IMR-90 (cell line): Measurements from ENCODE around the gene NRF1. TPM values are rescaled to one million over a fixed set of nuclear protein-coding genes. Genes with fewer than 3 reads are reported as not detected.

Source experiments
- ATAC-seq: fragments of 200-7000 bp; cut with Tn5 transposase; 2 replicates; pipeline ENCODE4 v1.9.1; 2020; ENCODE audit warnings: low read depth, mild to moderate bottlenecking, moderate library complexity
- BruUV-seq: library from RNA; stranded (reverse); fragments of 400-500 nt; replicated peaks from 2 replicates; lab custom pipeline; 2021; lab: Mats Ljungman, UMichigan
- CTCF ChIA-PET: fragments of 300-600 bp; formaldehyde crosslinking; extraction: SDS; loops from one replicate; lab custom pipeline; 2021; ENCODE audit warnings: antibody characterized with exemption; lab: Yijun Ruan, JAX
- POLR2A ChIA-PET: fragments of 300-600 bp; sonication (Branson Sonifier 250); formaldehyde crosslinking; loops from one replicate; lab custom pipeline; 2022; ENCODE audit warnings: antibody characterized with exemption; ENCODE audit not compliant: unreplicated experiment; lab: Charles Lee
- DNase-seq: peaks from one replicate; pipeline ENCODE4 v3.0.0; 2013
- H2AFZ ChIP-seq: replicated peaks from 2 replicates; pipeline ENCODE3; 2013; ENCODE audit warnings: low read length, mild to moderate bottlenecking; ENCODE audit not compliant: poor library complexity
- H2AK5ac ChIP-seq: 2 replicates; pipeline ENCODE4 v1.6.1; 2013; ENCODE audit warnings: low read depth, low read length, inconsistent platforms
- H2AK9ac ChIP-seq: replicated peaks from 2 replicates; pipeline ENCODE3; 2013; ENCODE audit warnings: mild to moderate bottlenecking, low read depth, low read length, moderate library complexity; ENCODE audit not compliant: poor library complexity
- H2BK120ac ChIP-seq: 2 replicates; pipeline ENCODE4 v1.6.1; 2013; ENCODE audit warnings: low read depth, low read length, inconsistent platforms
- H2BK15ac ChIP-seq: 3 replicates; pipeline ENCODE4 v1.6.1; 2013; ENCODE audit warnings: low read depth, low read length, inconsistent platforms
- H2BK20ac ChIP-seq: 2 replicates; pipeline ENCODE4 v1.6.1; 2013; ENCODE audit warnings: low read depth, mild to moderate bottlenecking, inconsistent platforms, low read length, moderate library complexity
- H2BK5ac ChIP-seq: 2 replicates; pipeline ENCODE4 v1.6.1; 2013; ENCODE audit warnings: mild to moderate bottlenecking, low read depth, low read length, inconsistent platforms; ENCODE audit not compliant: poor library complexity, severe bottlenecking
- H3K14ac ChIP-seq: replicated peaks from 2 replicates; pipeline ENCODE4 v1.6.1; 2013; ENCODE audit warnings: low read depth, low read length, inconsistent platforms
- H3K18ac ChIP-seq: 2 replicates; pipeline ENCODE4 v1.6.1; 2013; ENCODE audit warnings: low read depth, low read length, control low read depth
- H3K23ac ChIP-seq: 2 replicates; pipeline ENCODE4 v1.6.1; 2013; ENCODE audit warnings: low read depth, low read length, inconsistent platforms
- H3K27ac ChIP-seq: 2 replicates; pipeline ENCODE4 v1.5.1; 2013; ENCODE audit warnings: mild to moderate bottlenecking, control low read depth, low read length; ENCODE audit not compliant: insufficient read depth
- H3K27me3 ChIP-seq: 2 replicates; pipeline ENCODE4 v1.6.1; 2013; ENCODE audit warnings: low read length; ENCODE audit not compliant: control insufficient read depth, insufficient read depth
- H3K36me3 ChIP-seq: 2 replicates; pipeline ENCODE4 v1.6.1; 2013; ENCODE audit warnings: low read length, mixed read lengths; ENCODE audit not compliant: control insufficient read depth, insufficient read depth
- H3K4ac ChIP-seq: 2 replicates; pipeline ENCODE4 v1.6.1; 2013; ENCODE audit warnings: low read depth, low read length, inconsistent platforms
- H3K4me1 ChIP-seq: 2 replicates; pipeline ENCODE4 v1.6.1; 2013; ENCODE audit warnings: low read length, mixed read lengths; ENCODE audit not compliant: control insufficient read depth, insufficient read depth
- H3K4me2 ChIP-seq: 2 replicates; pipeline ENCODE4 v1.6.1; 2013; ENCODE audit warnings: low read depth, mild to moderate bottlenecking, control low read depth, low read length, moderate library complexity
- H3K4me3 ChIP-seq: 2 replicates; pipeline ENCODE4 v1.5.1; 2013; ENCODE audit warnings: low read depth, mild to moderate bottlenecking, control low read depth, low read length, moderate library complexity; ENCODE audit not compliant: insufficient read depth
- H3K56ac ChIP-seq: 2 replicates; pipeline ENCODE4 v1.6.1; 2013; ENCODE audit warnings: low read length, inconsistent platforms; ENCODE audit not compliant: insufficient read depth; ENCODE audit errors: extremely low read depth
- H3K79me1 ChIP-seq, 2 experiments: 2 replicates each; pipeline ENCODE4 v1.6.1; 2013; ENCODE audit warnings: low read length in 2 of 2, inconsistent platforms in 1 of 2, low read depth in 1 of 2
- H3K9ac ChIP-seq: 2 replicates; pipeline ENCODE4 v1.6.1; 2013; ENCODE audit warnings: low read depth, low read length, control low read depth
- H3K9me1 ChIP-seq: 2 replicates; pipeline ENCODE4 v1.6.1; 2013; ENCODE audit warnings: low read length, inconsistent platforms; ENCODE audit not compliant: insufficient read depth
- H3K9me3 ChIP-seq: 2 replicates; pipeline ENCODE4 v1.6.1; 2013; ENCODE audit warnings: low read length; ENCODE audit not compliant: control insufficient read depth, insufficient read depth
- H4K20me1 ChIP-seq: 2 replicates; pipeline ENCODE4 v1.6.1; 2013; ENCODE audit warnings: low read length, inconsistent platforms; ENCODE audit not compliant: insufficient read depth
- H4K5ac ChIP-seq: 2 replicates; pipeline ENCODE4 v1.6.1; 2013; ENCODE audit warnings: mild to moderate bottlenecking, low read depth, low read length, control low read depth
- H4K8ac ChIP-seq, 2 experiments: 2 replicates each; pipeline ENCODE4 v1.6.1; 2013; ENCODE audit warnings: low read depth in 2 of 2, low read length in 2 of 2, control low read depth in 1 of 2, inconsistent platforms in 1 of 2
- H4K91ac ChIP-seq: 2 replicates; pipeline ENCODE4 v1.6.1; 2013; ENCODE audit warnings: low read depth, low read length, inconsistent platforms; ENCODE audit not compliant: insufficient read depth
- BHLHE40 ChIP-seq: fragments of 150-350 bp; IDR thresholded peaks from 2 replicates; pipeline ENCODE4 v1.6.1; 2016; ENCODE audit warnings: mild to moderate bottlenecking, low read depth, low read length
- CEBPB ChIP-seq: IDR thresholded peaks from 2 replicates; pipeline ENCODE4 v1.6.1; 2012; ENCODE audit warnings: low read depth, low read length, improper control_type of control experiment
- FOS ChIP-seq: fragments of 150-350 bp; IDR thresholded peaks from 2 replicates; pipeline ENCODE4 v1.6.1; 2016; ENCODE audit warnings: low read depth, low read length
- MAFK ChIP-seq: IDR thresholded peaks from 2 replicates; pipeline ENCODE4 v1.6.1; 2012; ENCODE audit warnings: low read depth, low read length, improper control_type of control experiment
- MAZ ChIP-seq: IDR thresholded peaks from 2 replicates; pipeline ENCODE4 v1.6.1; 2012; ENCODE audit warnings: low read depth, mild to moderate bottlenecking, low read length, improper control_type of control experiment, moderate library complexity, borderline replicate concordance
- MXI1 ChIP-seq: IDR thresholded peaks from 2 replicates; pipeline ENCODE4 v1.6.1; 2012; ENCODE audit warnings: low read depth, mild to moderate bottlenecking, low read length, moderate library complexity, borderline replicate concordance
- NFE2L2 ChIP-seq: fragments of 150-350 bp; IDR thresholded peaks from 2 replicates; pipeline ENCODE4 v1.6.1; 2016; ENCODE audit warnings: low read depth, mild to moderate bottlenecking, low read length
- RCOR1 ChIP-seq: IDR thresholded peaks from 2 replicates; pipeline ENCODE4 v1.6.1; 2012; ENCODE audit warnings: mild to moderate bottlenecking, low read length, improper control_type of control experiment; ENCODE audit not compliant: insufficient replicate concordance
- RFX5 ChIP-seq: IDR thresholded peaks from 2 replicates; pipeline ENCODE4 v1.8.0; 2012; ENCODE audit warnings: low read depth, mild to moderate bottlenecking, low read length, moderate library complexity
- SMC3 ChIP-seq: fragments of 150-350 bp; IDR thresholded peaks from 2 replicates; pipeline ENCODE4 v1.6.1; 2016; ENCODE audit warnings: low read depth, mild to moderate bottlenecking, antibody characterized with exemption, low read length, moderate library complexity
- WGBS, 2 experiments: methylation state at CpG; one replicate each; pipeline versions ENCODE4 v1.1.5 to v1.1.7; 2013; ENCODE audit warnings: missing lambda C conversion rate in 2 of 2; ENCODE audit not compliant: insufficient read length in 1 of 2; ENCODE audit errors: extremely low coverage in 2 of 2; 5-methylcytosine and 5-hydroxymethylcytosine counted together
- dilution Hi-C: fragments of 300-500 bp; cut with HindIII; formaldehyde crosslinking; loops from one replicate; pipeline ENCODE4 v1.14.3; 2018; ENCODE audit warnings: low sequenced_read_pairs; ENCODE audit not compliant: unreplicated experiment
- in situ Hi-C: fragments of 300-500 bp; cut with MboI; formaldehyde crosslinking; loops from 3 replicates; pipeline ENCODE4 v1.14.3; 2019; ENCODE audit warnings: low sequenced_read_pairs, inconsistent platforms, mixed read lengths
- intact Hi-C: fragments of 100-400 bp; cut with micrococcal nuclease; formaldehyde crosslinking; loops from 2 replicates; pipeline ENCODE4 v1.10.0; 2022
- polyA plus RNA-seq, 3 experiments: library from polyadenylated mRNA; depleted of rRNA; stranded (reverse); fragments of >200 nt; gene quantifications; 2 replicates each; pipeline ENCODE4 v1.2.3, GENCODE V29; 2012; ENCODE audit warnings: low replicate concordance in 1 of 3
- total RNA-seq: library from RNA; depleted of rRNA; stranded (reverse); fragments of >200 nt; gene quantifications from 2 replicates; pipeline ENCODE4 v1.2.3, GENCODE V29; 2012
- TF ChIP-seq, protein P1 (sequence below): conservative IDR thresholded peaks from 2 replicates; pipeline ENCODE4 v1.5.1; 2012; ENCODE audit warnings: mild to moderate bottlenecking, low read depth, low read length, improper control_type of control experiment
- TF ChIP-seq, protein P2 (sequence below): fragments of 150-350 bp; IDR thresholded peaks from 2 replicates; pipeline ENCODE4 v1.6.1; 2016; ENCODE audit warnings: low read depth, mild to moderate bottlenecking, low read length, moderate library complexity, borderline replicate concordance
- TF ChIP-seq, protein P3 (sequence below): fragments of 150-350 bp; IDR thresholded peaks from 2 replicates; pipeline ENCODE4 v1.6.1; 2017; ENCODE audit warnings: mild to moderate bottlenecking, antibody characterized with exemption, low read length, low read depth

The NRF1 gene
- total and polyA plus RNA-seq, 2 of the 4 experiments (the other 2 are of a cell fraction), result 11.4 to 15.8 TPM

DNA sequence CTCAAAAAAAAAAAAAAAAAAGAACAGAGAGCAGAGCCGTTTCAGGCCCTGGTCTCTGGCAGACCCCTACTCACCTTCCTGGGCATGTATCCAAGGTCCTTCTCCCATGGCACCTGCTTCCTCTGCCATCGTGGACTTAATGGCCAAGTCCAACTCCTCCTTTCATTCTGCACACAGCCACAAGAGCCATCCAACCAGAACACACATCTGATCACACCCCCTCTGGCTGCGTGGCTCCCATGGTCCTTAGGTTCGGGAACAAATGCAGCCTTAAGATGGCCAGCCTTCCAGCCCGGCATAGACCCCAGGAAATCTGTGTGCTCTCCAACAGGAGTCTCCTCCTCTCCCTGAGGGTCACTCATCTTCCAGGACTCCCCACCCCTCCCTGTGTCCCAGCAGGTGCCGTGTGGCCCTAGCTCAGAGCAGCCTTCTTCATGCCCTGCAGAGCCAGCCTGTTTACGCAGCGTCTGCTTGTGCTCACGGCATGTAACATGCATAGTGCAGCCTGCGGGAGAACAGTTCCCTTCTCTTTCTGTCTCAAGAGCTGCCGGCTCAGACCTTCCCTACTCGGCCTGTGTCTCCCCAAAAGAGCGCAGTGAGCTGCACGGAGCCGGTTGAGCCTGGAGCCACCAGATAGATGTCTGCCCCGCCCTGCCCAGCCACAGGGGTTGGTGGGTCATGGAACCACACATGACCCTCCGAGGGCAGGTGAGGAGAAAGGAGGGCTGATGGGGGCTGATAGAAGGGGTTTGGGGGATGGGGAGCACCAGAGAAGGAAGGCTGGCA is 157.3 kb downstream of the NRF1 start:
- ATAC-seq (no peak), DNase-seq (no peak)
- Histone ChIP-seq H3K9me1 (no peaks in the 10 kb centered on the region), H3K4ac (no peak overlapping the region), H2BK5ac (no peak overlapping the region), H3K18ac (no peak overlapping the region), H4K8ac (no peak overlapping the region), H3K14ac (no peak overlapping the region), H3K4me2 (no peak overlapping the region), H3K9ac (no peak overlapping the region), H3K23ac (no peak overlapping the region), H3K79me1 (no peaks in the 10 kb centered on the region), H3K36me3 (no peaks in the 10 kb centered on the region), H2BK20ac (no peak overlapping the region), H2BK120ac (no peak overlapping the region), H4K5ac (no peak overlapping the region), H3K4me1 (no peaks in the 10 kb centered on the region), H4K20me1 (no peaks in the 10 kb centered on the region), H3K27me3 (peaks cover 47% of the 10 kb centered on the region), H2AK5ac (no peak overlapping the region), H3K4me3 (no peak overlapping the region), H3K56ac (no peak overlapping the region), H2BK15ac (no peak overlapping the region), H4K91ac (no peak overlapping the region), H2AFZ (peak overlapping the region; percentile 21), H2AK9ac (no peak overlapping the region), H3K27ac (no peak overlapping the region), H3K9me3 (no peaks in the 10 kb centered on the region)
- dilution Hi-C loops (no loop called here), intact Hi-C loops (no loop called here), in situ Hi-C loops (no loop called here)
- ChIA-PET CTCF (no interaction called here), POLR2A (no interaction called here)
- WGBS, 2 experiments, result 81% methylated on average over 11 of the region's 17 CpGs; no CpG with 5 or more reads in 1 of the 2 experiments
- BruUV-seq, result no TSS peak
- TF ChIP-seq MAFK, result no peak
- TF ChIP-seq, protein P1, sequence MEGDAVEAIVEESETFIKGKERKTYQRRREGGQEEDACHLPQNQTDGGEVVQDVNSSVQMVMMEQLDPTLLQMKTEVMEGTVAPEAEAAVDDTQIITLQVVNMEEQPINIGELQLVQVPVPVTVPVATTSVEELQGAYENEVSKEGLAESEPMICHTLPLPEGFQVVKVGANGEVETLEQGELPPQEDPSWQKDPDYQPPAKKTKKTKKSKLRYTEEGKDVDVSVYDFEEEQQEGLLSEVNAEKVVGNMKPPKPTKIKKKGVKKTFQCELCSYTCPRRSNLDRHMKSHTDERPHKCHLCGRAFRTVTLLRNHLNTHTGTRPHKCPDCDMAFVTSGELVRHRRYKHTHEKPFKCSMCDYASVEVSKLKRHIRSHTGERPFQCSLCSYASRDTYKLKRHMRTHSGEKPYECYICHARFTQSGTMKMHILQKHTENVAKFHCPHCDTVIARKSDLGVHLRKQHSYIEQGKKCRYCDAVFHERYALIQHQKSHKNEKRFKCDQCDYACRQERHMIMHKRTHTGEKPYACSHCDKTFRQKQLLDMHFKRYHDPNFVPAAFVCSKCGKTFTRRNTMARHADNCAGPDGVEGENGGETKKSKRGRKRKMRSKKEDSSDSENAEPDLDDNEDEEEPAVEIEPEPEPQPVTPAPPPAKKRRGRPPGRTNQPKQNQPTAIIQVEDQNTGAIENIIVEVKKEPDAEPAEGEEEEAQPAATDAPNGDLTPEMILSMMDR, result no peak
- TF ChIP-seq MAZ, result no peak
- TF ChIP-seq, protein P2, sequence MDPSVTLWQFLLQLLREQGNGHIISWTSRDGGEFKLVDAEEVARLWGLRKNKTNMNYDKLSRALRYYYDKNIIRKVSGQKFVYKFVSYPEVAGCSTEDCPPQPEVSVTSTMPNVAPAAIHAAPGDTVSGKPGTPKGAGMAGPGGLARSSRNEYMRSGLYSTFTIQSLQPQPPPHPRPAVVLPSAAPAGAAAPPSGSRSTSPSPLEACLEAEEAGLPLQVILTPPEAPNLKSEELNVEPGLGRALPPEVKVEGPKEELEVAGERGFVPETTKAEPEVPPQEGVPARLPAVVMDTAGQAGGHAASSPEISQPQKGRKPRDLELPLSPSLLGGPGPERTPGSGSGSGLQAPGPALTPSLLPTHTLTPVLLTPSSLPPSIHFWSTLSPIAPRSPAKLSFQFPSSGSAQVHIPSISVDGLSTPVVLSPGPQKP, result no peak
- no peak for TF ChIP-seq FOS
- TF ChIP-seq CEBPB, result no peak
- TF ChIP-seq, protein P3, sequence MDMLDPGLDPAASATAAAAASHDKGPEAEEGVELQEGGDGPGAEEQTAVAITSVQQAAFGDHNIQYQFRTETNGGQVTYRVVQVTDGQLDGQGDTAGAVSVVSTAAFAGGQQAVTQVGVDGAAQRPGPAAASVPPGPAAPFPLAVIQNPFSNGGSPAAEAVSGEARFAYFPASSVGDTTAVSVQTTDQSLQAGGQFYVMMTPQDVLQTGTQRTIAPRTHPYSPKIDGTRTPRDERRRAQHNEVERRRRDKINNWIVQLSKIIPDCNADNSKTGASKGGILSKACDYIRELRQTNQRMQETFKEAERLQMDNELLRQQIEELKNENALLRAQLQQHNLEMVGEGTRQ, result no peak
- no peak for TF ChIP-seq BHLHE40
- no peak for TF ChIP-seq SMC3
- TF ChIP-seq RFX5, result no peak
- no peak for TF ChIP-seq RCOR1
- TF ChIP-seq MXI1, result no peak
- no peak for TF ChIP-seq NFE2L2
